Naive thymus-derived CD4-positive, alpha-beta T cell (primary cell): ENCODE measurements around the gene ZNF597. TPM values are rescaled to one million over a fixed set of nuclear protein-coding genes. Genes with fewer than 3 reads are reported as not detected.

Source experiments
- ATAC-seq: fragments of 150-1000 bp; cut with Tn5 transposase; 2 replicates; pipeline ENCODE4 v1.10.0; 2021; ENCODE audit warnings: mild to moderate bottlenecking, moderate library complexity
- CTCF ChIA-PET: fragments of 350-600 bp; sonication (Branson Sonifier 250); formaldehyde crosslinking; loops from one replicate; lab custom pipeline; 2021; ENCODE audit warnings: antibody characterized with exemption; lab: Charles Lee
- POLR2A ChIA-PET: fragments of 350-600 bp; sonication (Branson Sonifier 250); formaldehyde crosslinking; loops from one replicate; lab custom pipeline; 2021; ENCODE audit warnings: antibody characterized with exemption, inconsistent platforms; lab: Charles Lee
- DNase-seq, 9 donors: peaks; one replicate each; pipeline versions ENCODE4 v3.0.0 to v3.0.0-alpha.2; 2020 to 2022; ENCODE audit warnings: mixed read lengths in 1 of 9
- H3K27ac ChIP-seq: one replicate; pipeline ENCODE4 v1.7.0; 2013; ENCODE audit warnings: mild to moderate bottlenecking, low read depth, low read length, moderate library complexity
- H3K27me3 ChIP-seq, 2 donors: one replicate each; pipeline ENCODE4 v1.7.0; 2013; ENCODE audit warnings: low read length in 2 of 2, mild to moderate bottlenecking in 2 of 2, moderate library complexity in 2 of 2; ENCODE audit not compliant: control insufficient read depth in 2 of 2, insufficient read depth in 2 of 2
- H3K36me3 ChIP-seq, 3 experiments: 1 replicate in 2 of 3; 2 replicates in 1 of 3; pipeline ENCODE4 v1.7.0; 2013; ENCODE audit warnings: low read length in 3 of 3, mild to moderate bottlenecking in 3 of 3, moderate library complexity in 1 of 3; ENCODE audit not compliant: insufficient read depth in 3 of 3, control insufficient read depth in 2 of 3
- H3K4me1 ChIP-seq, 2 donors: one replicate each; pipeline ENCODE4 v1.7.0; 2013; ENCODE audit warnings: low read length in 2 of 2, mild to moderate bottlenecking in 2 of 2, moderate library complexity in 1 of 2; ENCODE audit not compliant: control insufficient read depth in 2 of 2, insufficient read depth in 2 of 2
- H3K4me3 ChIP-seq: 2 replicates; pipeline ENCODE4 v1.7.0; 2013; ENCODE audit warnings: mild to moderate bottlenecking, low read length
- H3K9me3 ChIP-seq, 3 experiments: 1 replicate in 2 of 3; 2 replicates in 1 of 3; pipeline ENCODE4 v1.7.0; 2013; ENCODE audit warnings: low read length in 3 of 3; ENCODE audit not compliant: control insufficient read depth in 2 of 3
- H3K27ac Mint-ChIP-seq, 9 donors: one replicate each; pipeline ENCODE4 v1.8.0; 2020 to 2022; ENCODE audit warnings: mixed read lengths in 9 of 9, mild to moderate bottlenecking in 8 of 9, moderate library complexity in 5 of 9, inconsistent platforms in 2 of 9
- H3K27me3 Mint-ChIP-seq, 5 donors: one replicate each; pipeline ENCODE4 v1.8.0; 2021 to 2022; ENCODE audit warnings: mixed read lengths in 5 of 5, mild to moderate bottlenecking in 1 of 5
- H3K36me3 Mint-ChIP-seq, 5 donors: one replicate each; pipeline ENCODE4 v1.8.0; 2020 to 2022; ENCODE audit warnings: mixed read lengths in 5 of 5, mild to moderate bottlenecking in 3 of 5, inconsistent platforms in 1 of 5
- H3K4me1 Mint-ChIP-seq, 7 donors: one replicate each; pipeline ENCODE4 v1.8.0; 2020 to 2022; ENCODE audit warnings: mixed read lengths in 7 of 7, mild to moderate bottlenecking in 3 of 7, inconsistent platforms in 1 of 7
- H3K4me3 Mint-ChIP-seq, 10 donors: one replicate each; pipeline ENCODE4 v1.8.0; 2020 to 2022; ENCODE audit warnings: mild to moderate bottlenecking in 10 of 10, mixed read lengths in 10 of 10, moderate library complexity in 6 of 10, inconsistent platforms in 2 of 10
- H3K9me3 Mint-ChIP-seq, 11 donors: one replicate each; pipeline ENCODE4 v1.8.0; 2020 to 2022; ENCODE audit warnings: mixed read lengths in 11 of 11, mild to moderate bottlenecking in 4 of 11, inconsistent platforms in 1 of 11, moderate library complexity in 1 of 11
- intact Hi-C, 2 donors: fragments of 100-400 bp; cut with micrococcal nuclease; formaldehyde crosslinking; loops; one replicate each; pipeline ENCODE4 v1.15.1; 2023
- polyA plus RNA-seq, 2 donors: library from polyadenylated mRNA; unstranded; fragments of 300-500 nt; fragmentation: Illumina TruSeq; gene quantifications; one replicate each; pipeline ENCODE4 v1.2.3, GENCODE V29; 2021
- total RNA-seq, 6 experiments: library from RNA in 5 of 6; stranded (reverse) in 5 of 6; gene quantifications; 1 replicate in 5 of 6; 2 replicates in 1 of 6; pipeline ENCODE4 v1.2.3 and lab custom pipeline; 2021 to 2026

The ZNF597 gene, protein sequence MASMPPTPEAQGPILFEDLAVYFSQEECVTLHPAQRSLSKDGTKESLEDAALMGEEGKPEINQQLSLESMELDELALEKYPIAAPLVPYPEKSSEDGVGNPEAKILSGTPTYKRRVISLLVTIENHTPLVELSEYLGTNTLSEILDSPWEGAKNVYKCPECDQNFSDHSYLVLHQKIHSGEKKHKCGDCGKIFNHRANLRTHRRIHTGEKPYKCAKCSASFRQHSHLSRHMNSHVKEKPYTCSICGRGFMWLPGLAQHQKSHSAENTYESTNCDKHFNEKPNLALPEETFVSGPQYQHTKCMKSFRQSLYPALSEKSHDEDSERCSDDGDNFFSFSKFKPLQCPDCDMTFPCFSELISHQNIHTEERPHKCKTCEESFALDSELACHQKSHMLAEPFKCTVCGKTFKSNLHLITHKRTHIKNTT
- total RNA-seq (1 to 10 TPM; 2.2 to 5.9 (median 3.8) TPM), polyA plus RNA-seq (1 to 10 TPM; 1.7 to 2.1 TPM), total RNA-seq (lab: John Stamatoyannopoulos, UW) (13.7 reads per million, percentile 42 among the genes with 10 or more reads in this experiment)

DNA sequence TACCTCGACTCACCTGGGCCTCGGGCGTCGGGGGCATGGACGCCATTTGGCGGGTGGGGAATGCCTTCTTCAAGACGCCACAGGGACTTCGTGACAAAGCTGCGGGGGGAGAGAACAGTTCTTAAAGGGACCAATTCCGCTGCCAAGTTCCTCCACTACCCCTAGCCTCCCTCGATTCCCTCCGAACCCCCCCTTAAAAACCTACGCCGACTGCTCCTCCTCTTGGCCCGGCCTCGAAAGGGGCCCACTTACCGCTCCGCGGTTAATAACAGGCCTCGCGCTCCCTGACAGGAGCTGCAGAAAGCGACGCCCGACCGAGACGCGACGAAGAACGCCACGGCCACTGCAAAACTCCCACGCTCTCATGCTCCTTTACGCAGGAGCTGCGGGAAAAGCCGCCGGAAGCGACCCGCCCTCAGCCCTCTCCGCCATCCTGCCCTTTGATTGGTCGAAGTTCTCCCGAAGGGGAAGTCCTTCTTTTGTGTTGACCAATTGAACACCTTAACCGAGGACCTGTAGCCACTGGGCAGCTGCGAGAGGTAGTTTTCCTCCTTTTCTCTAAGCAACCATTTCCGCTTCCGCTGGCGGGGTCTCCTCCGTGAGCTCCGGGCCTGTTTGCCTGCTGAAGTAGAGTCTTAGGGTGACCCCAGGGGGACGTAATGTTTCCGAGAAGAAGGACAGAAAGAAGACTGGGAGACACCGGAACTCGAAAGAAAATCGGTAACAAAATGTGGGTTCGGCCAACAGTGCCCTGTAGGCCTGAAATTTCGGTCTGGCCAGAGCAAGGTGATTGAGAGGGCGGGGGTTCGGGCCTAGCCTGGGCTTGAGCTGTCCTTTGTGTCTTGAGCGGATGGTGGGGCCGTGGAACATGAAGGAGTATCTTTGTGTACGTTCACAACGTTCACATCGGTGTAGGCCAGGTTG lies at the start of gene ZNF597, which contains the start of gene NAA60:
Gene ZNF597 (minus strand): TSS at position 397 of the 924 bp plus-strand sequence. CDS start 351 bp downstream, at position 46.
Gene NAA60 (plus strand): TSS at position 573 of the 924 bp plus-strand sequence. CDS start 32,548 bp downstream, outside the sequence.
- ChIA-PET CTCF (interaction anchor here (0.6 to 1.6 kb wide), 3 partner anchors 14 to 481 kb away, joined by 3 to 8 read pairs (median 3); no protein-coding TSS in a partner anchor), POLR2A (interaction anchor here (0.8 to 3.2 kb wide), 10 partner anchors 14 to 293 kb away, joined by 3 to 25 read pairs (median 4); partner anchors contain the start of genes ZNF174, ZNF263 and ZSCAN32)
- DNase-seq (peak; percentile 38 to 86 (median 79)), ATAC-seq (peak; percentile 96)
- peaks cover 5 to 15% of the 10 kb centered on the region in 2 donors for H3K4me1 ChIP-seq
- H3K27me3 ChIP-seq: no peaks in the 10 kb centered on the region
- H3K4me3 ChIP-seq: peak within 1 kb of the TSS; percentile 47
- peaks cover 0 to 11% (median 0%) of the 10 kb centered on the region in 3 experiments for H3K36me3 ChIP-seq
- Mint-ChIP-seq H3K4me3 (peak within 1 kb of the TSS; percentile 88 to 100 (median 96)), H3K4me1 (peaks cover 0 to 46% (median 24%) of the 10 kb centered on the region in 7 donors), H3K27me3 (peaks cover 0 to 5% (median 0%) of the 10 kb centered on the region in 5 donors), H3K36me3 (peaks cover 8 to 46% (median 31%) of the 10 kb centered on the region in 5 donors), H3K27ac (peak within 1 kb of the TSS; percentile 82 to 98 (median 96)), H3K9me3 (peaks cover 0 to 27% (median 14%) of the 10 kb centered on the region in 11 donors)
- H3K9me3 ChIP-seq: peaks cover 0 to 5% (median 0%) of the 10 kb centered on the region in 3 experiments
- intact Hi-C loops: loop anchor here (1.0 to 5.0 kb wide), 8 partner anchors 14 to 260 kb away; partner anchors contain the start of genes ZNF174 (in 2 of the 2), ZNF263 (in 2 of the 2) and ZSCAN32 (in 2 of the 2)
- peak within 1 kb of the TSS; percentile 89 for H3K27ac ChIP-seq

DNA sequence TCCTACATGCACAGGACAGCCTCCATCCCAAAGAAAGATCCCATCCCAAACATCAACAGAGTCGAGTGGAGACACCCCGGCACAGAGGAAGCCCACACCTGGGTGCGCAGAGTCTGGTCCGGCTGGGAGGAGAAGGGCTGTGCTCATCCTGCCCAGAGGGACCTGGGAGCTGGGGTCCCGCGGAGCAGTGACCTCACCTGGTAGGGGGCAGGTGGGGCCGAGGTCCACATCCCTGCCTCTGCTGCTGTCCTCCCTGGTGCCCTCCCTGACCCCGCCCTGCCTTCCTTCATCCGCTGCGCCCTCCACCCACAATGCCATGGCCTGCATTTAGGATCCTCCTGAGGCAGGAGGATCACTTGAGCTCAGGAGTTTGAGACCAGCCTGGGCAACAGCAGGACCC lies 49.1 kb upstream of the ZNF597 start:
- ChIA-PET POLR2A (no interaction called here), CTCF (no interaction called here)
- no peaks in the 10 kb centered on the region for H3K9me3 ChIP-seq
- no peak overlapping the region for H3K27ac ChIP-seq
- H3K4me1 Mint-ChIP-seq: peaks cover 0 to 9% (median 5%) of the 10 kb centered on the region in 7 donors
- no peaks in the 10 kb centered on the region for H3K27me3 ChIP-seq
- H3K4me3 Mint-ChIP-seq: no peak overlapping the region
- H3K4me3 ChIP-seq: no peak overlapping the region
- intact Hi-C loops: no loop called here
- no peaks in the 10 kb centered on the region for H3K9me3 Mint-ChIP-seq
- no peaks in the 10 kb centered on the region for H3K36me3 Mint-ChIP-seq
- no peak for DNase-seq
- no peak for ATAC-seq
- no peaks in the 10 kb centered on the region for H3K4me1 ChIP-seq
- no peak overlapping the region for H3K27ac Mint-ChIP-seq
- peaks cover 0 to 5% (median 0%) of the 10 kb centered on the region in 3 experiments for H3K36me3 ChIP-seq
- H3K27me3 Mint-ChIP-seq: no peaks in the 10 kb centered on the region

DNA sequence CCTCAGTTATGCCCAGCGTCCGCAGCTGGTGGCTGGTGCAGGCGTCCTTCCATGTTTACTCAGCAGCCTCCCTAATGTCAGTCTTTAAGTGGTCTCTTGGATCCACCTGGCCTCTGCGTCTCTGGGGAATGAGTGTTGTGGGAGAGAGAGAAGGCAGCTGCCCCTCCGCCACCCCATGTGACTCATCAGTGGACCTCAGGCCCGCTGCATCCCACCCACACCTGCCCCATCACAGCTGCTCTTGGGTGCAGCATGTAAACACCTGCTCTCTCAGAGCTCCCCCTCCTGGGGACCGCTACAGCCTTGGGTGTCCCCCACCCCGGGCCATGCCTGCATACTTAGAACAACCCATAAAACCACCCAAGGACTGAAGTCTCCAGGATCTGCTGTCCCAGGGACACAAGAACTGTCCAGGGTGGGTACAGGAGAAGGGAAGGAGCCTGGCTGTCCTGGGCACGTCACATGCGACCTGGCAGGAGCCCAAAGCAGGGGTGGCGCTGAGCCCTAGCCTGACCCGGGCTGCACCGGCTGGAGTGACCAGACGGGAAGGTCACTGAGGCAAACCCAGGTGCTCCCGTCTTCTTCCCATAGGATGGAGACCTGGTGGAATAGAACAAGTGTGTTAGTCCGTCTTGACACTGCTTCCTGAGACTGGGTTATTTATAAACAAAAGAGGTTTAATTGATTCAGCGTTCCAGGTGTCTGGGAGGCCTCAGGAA lies 47.8 kb upstream of the ZNF597 start:
- intact Hi-C loops: no loop called here
- Mint-ChIP-seq H3K36me3 (peaks cover 0 to 4% (median 0%) of the 10 kb centered on the region in 5 donors), H3K27me3 (no peaks in the 10 kb centered on the region), H3K4me1 (peaks cover 0 to 9% (median 5%) of the 10 kb centered on the region in 7 donors), H3K9me3 (no peaks in the 10 kb centered on the region), H3K27ac (peak overlapping the region in 6 of 9 donors; percentile 10 to 66 (median 51)), H3K4me3 (no peak overlapping the region)
- no peaks in the 10 kb centered on the region for H3K9me3 ChIP-seq
- no peak overlapping the region for H3K27ac ChIP-seq
- POLR2A ChIA-PET: no interaction called here
- ATAC-seq (no peak), DNase-seq (no peak)
- CTCF ChIA-PET: interaction anchor here (0.6 to 1.1 kb wide), 2 partner anchors 9 to 135 kb away, joined by 3 read pairs; no protein-coding TSS in a partner anchor
- H3K4me3 ChIP-seq: no peak overlapping the region
- H3K36me3 ChIP-seq: peaks cover 0 to 14% (median 0%) of the 10 kb centered on the region in 3 experiments
- H3K4me1 ChIP-seq: no peaks in the 10 kb centered on the region
- no peaks in the 10 kb centered on the region for H3K27me3 ChIP-seq

DNA sequence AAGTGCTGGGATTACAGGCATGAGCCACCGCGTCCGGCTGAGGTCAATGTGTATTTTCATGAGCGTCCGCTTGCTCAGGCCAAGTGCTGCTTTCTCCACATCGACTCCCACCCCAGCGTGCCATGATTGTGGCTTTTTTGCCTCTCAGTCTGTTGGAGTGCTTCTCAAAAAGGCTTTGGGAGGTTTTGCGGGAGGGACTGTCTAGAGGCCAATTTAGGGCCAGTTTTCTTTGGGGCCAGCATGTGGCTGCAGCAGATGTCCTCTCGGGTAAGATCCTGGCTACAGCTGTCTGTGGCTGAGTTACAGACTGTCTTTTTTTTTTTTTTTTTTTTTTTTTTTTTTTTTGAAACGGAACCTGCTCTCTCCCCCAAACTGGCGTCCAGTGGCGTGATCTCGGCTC lies 45.5 kb upstream of the ZNF597 start:
- H3K4me1 ChIP-seq: no peaks in the 10 kb centered on the region
- Mint-ChIP-seq H3K4me1 (peaks cover 0 to 9% (median 5%) of the 10 kb centered on the region in 7 donors), H3K4me3 (no peak overlapping the region), H3K27ac (peak overlapping the region in 1 of 9 donors; percentile 70), H3K27me3 (no peaks in the 10 kb centered on the region), H3K9me3 (no peaks in the 10 kb centered on the region), H3K36me3 (peaks cover 0 to 8% (median 3%) of the 10 kb centered on the region in 5 donors)
- no peak for ATAC-seq
- no peaks in the 10 kb centered on the region for H3K9me3 ChIP-seq
- no peak overlapping the region for H3K27ac ChIP-seq
- intact Hi-C loops: no loop called here
- POLR2A ChIA-PET: no interaction called here
- no peak overlapping the region for H3K4me3 ChIP-seq
- CTCF ChIA-PET: no interaction called here
- DNase-seq: no peak
- peaks cover 0 to 37% (median 10%) of the 10 kb centered on the region in 3 experiments for H3K36me3 ChIP-seq
- no peaks in the 10 kb centered on the region for H3K27me3 ChIP-seq

DNA sequence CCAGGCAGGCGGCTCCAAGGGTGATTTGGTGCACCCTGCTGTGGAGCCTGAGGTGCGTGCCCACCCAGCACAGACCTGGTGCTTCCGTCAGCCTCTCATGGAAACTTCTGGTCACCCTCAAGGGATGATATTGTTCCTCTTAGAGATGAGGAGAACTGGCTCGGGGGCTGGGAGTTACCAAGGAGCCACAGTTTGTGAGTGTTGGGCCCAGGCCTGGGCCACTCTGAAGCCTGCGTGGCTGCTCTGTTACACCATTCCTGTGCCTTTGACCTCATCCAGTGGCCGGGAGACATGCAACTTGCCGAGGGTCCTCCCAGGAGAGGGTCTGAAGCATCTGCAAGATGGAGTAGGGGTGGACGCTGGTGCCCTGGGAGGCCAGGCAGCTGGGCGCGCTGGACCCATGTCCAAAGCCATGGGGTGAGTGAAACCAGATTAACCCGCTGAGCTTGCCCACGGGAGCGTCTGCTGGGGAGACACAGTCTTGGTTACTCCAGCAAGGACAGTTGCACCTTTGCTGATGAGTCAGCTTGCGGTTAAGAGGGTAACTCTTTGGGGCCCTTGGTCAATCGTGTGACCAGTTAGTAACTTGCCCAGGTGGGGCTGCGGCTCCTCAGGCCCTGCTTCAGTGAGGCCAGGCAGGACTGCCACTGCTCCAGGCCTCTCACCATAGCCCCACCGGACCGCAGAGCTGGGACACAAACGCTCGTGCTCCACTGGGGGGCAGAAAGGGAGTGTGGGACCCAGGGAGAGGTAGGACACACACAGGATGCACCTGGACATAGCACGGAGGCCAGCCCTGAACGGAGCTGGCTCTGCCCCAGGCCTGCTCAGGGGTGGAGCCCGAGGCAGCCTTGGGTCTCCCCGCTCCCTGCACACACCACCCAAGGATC lies 44.5 kb upstream of the ZNF597 start:
- DNase-seq (no peak), ATAC-seq (peak; percentile 26)
- Histone ChIP-seq H3K4me1 (no peaks in the 10 kb centered on the region), H3K4me3 (no peak overlapping the region), H3K9me3 (no peaks in the 10 kb centered on the region), H3K36me3 (peaks cover 4 to 47% (median 20%) of the 10 kb centered on the region in 3 experiments), H3K27ac (no peak overlapping the region), H3K27me3 (no peaks in the 10 kb centered on the region)
- Mint-ChIP-seq H3K9me3 (no peaks in the 10 kb centered on the region), H3K27me3 (no peaks in the 10 kb centered on the region), H3K4me1 (peaks cover 0 to 9% (median 4%) of the 10 kb centered on the region in 7 donors), H3K4me3 (no peak overlapping the region), H3K36me3 (peaks cover 2 to 18% (median 12%) of the 10 kb centered on the region in 5 donors), H3K27ac (peak overlapping the region in 1 of 9 donors; percentile 43)
- CTCF ChIA-PET: no interaction called here
- intact Hi-C loops: no loop called here
- POLR2A ChIA-PET: no interaction called here
